GM21825 (cell line): ENCODE measurements around the gene STX3.

Source experiments
- ATAC-seq: cut with Tn5 transposase; IDR thresholded peaks from one replicate; pipeline ENCODE4 v1.9.1; 2021; ENCODE audit warnings: mild to moderate bottlenecking, moderate library complexity; ENCODE audit not compliant: unreplicated experiment

STX3 gene

DNA sequence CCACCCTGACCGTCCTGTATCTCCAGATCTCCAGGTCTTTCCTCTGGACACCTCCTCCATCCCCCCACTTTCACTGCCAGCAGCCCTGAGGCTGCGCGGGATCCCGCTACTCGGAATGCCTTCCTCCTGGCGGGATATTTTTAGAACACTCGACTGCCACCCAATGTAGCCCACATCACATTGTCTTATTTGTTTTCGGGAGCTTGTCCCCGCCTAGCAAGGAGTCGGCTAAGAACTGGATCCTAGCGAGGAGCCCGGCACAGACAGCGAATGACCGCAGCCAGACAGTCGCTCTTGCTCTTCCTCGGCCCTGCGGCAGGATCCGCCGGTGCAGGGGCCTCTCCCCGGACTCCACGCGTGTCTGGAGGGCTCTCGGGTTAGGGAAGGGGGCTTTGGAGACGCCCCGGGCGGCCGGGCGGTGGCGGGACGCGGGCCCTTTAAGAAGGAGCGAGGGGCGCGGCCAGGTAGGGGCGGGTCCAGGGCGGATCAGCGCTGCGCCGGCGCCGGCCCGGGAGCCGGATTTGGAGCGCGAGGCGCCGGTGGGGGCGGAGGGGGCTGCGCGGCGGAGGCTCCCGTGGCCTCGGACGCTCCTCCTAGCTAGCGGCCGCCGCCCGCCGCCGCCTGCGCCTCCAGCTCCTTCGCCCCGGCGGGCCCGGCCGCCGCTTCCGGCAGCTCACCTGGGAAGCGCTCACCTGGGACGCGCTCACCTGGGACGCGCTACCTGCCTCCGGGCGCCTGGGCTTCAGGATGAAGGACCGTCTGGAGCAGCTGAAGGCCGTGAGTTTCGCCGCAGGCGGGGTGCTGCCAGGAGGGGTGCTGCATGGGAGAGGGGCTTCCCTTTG lies at the start of gene STX3:
Gene STX3 (plus strand): TSS at position 518 of the 842 bp plus-strand sequence. CDS start 230 bp downstream, at position 748.
- ATAC-seq = peak; percentile 75

DNA sequence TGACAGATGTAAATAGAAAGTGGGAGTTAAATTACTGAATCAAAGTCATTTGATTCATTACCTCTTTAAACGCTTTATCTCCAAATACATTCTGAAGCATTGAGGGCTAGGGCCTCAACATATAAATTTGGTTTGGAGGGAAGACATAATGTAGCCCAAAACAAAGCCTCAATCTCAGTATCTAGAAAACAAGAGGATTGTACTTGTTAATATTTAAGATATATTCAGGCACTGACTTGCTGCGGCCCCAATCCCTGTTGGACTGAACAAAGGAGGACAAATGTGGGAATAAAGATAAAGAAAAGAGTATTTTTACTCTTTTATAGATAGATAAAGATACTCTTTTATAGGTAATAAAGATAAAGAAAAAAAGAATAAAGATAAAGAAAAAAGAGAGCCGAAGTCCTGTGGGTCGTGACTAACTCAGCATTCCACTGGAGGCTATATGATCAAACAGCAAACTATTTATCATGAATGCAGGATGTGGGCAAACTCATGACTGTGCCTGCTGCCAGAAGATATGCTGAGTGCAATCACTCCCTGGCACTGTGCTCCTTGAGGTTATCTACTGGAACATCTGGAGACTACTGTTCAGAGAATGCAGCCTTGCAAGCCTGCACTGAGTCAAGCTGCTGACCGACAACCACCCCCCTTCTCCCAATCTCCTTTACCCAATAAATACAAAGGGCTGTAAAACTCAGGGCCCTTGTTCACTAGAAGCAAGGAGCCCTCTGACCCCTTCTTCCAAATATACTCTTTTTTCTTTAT lies 48.5 kb upstream of the STX3 start:
- no peak for ATAC-seq

DNA sequence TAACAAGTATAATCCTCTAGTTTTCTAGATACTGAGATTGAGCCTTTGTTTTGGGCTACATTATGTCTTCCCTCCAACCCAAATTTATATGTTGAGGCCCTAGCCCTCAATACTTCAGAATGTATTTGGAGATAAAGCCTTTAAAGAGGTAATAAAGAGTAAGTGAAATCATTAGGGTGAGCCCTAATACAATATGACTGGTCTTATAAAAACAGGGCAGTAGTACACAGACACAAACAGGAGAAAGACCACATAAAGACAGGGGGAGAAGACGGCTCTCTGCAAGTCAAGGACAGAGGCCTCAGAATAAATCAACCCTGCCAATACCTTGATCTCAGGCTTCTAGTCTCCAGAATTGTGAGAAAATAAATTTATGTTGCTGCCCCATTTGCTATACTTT lies 47.8 kb upstream of the STX3 start:
- no peak for ATAC-seq

DNA sequence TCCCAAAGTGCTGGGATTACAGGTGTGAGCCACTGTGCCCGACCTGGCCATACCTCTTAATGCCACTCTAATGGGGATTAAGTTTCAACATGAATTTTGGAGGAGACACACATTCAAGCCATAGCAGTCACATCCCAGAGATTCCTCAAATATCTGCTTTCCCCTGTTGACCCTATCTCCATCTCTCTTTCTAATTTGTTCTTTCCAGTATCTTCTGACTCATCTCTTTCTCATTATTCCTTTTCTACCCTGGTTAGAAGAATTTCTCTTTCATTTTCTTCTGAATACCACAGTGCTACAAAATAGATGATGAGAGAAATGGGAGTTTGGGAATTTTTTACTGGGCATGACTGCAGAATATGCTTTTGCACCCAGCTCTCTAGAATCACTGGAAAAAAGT lies 46.6 kb upstream of the STX3 start:
- ATAC-seq = no peak

DNA sequence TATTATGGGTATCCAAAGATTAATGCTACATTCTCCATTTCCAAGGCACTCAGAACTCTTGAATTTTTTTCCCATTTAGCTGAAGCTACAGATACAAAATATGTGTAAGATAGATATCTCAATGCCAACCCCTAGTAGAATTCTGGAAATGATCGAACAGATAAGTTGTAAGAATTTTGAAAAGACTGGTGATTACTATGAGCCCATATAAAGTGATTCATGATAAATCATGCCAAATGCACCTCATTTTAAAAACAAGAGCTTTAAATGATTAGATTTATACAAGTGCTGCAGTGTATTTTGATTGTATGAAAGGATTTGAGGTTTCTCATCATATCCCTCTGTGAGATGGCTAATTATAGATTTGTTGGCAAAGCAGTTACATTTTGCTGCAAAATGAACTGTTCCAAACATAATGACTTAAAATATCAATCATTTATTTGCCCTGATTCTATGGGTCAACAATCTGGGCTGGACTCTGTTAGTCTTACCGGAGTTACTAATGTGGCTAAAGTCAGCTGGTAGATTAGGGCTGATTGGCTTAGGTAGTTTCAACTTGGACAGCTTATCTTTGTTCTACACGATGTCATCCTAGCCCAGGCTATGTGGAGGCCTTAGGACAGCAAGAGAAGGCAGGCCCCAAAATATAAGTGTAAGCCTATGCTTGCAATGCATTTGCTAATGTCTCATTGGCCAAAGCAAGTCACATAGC lies 44.9 kb upstream of the STX3 start:
- no peak for ATAC-seq

DNA sequence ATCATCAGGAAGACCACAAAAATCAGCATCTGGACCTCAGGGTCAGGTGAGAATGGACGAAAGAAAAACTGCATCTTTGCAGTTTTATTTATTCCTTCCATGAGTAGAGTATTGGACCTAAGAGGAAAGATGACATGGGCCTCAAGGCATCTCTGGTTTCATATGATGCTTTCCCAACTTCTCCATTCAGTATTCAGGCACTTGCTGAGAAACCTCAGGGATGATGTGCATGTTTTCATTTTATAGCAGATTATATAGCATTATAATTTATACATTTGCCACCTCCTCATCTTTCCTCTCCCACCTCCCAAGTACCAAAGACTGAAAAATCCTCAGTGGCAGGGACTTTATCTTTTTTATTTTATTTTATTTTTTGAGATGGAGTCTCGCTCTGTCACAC lies 41.4 kb upstream of the STX3 start, which contains the start of gene OR10V1:
Gene OR10V1 (minus strand): TSS at position 101 of the 400 bp plus-strand sequence. CDS start 0 bp downstream, at position 101.
- ATAC-seq = no peak

DNA sequence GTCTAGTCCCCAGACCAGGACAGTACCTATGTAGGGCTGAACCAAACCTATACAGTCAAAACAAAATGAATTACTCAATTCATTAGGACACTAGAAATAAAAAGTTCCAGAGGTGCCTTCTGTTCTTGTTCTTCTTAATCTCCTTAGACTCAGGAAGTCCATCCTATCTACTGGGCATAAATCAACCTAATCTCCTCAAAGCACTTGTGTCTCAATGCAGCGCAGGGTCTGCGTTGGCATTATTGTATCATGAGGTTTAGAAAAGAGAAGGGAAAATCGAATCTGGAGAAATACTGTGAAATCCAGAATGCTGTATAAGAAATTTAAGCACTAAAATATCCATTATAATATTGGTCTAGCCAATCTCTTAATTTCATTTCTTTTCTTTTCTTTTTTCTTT lies 39.1 kb upstream of the STX3 start:
- ATAC-seq = no peak

DNA sequence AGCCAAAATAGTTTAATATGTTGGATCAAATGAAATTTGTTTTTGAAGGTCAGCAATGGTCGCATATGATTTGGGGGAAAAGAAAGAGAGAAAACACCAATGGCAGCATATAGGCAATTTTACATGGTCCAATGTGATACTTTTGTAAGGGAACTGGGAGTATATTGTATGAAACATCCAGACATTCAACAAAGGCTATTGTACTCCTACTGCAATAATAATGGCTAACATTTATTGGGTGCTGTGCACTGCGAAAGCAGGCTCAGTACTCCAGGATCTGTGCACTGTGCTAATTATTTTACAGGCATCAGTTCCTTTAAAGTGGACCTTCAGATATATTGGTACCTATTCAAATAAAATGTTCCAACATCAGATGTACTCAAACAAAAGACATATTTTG lies 35.6 kb upstream of the STX3 start:
- no peak for ATAC-seq

DNA sequence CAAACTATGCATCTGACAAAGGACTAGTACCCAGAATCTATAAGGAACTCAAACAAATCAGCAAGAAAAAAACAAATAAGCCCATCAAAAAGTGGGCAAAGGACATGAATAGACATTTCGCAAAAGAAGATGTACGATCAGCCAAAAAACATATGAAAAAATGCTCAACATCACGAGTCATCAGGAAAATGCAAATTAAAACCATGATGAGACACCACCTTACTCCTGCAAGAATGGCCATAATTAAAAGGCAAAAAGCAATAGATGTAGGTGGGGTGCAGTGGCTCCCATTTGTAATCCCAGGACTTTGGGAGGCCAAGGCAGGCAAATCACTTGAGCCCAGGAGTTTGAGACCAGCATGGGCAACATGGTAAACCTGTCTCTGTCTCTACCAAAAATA lies 31.1 kb upstream of the STX3 start:
- no peak for ATAC-seq

DNA sequence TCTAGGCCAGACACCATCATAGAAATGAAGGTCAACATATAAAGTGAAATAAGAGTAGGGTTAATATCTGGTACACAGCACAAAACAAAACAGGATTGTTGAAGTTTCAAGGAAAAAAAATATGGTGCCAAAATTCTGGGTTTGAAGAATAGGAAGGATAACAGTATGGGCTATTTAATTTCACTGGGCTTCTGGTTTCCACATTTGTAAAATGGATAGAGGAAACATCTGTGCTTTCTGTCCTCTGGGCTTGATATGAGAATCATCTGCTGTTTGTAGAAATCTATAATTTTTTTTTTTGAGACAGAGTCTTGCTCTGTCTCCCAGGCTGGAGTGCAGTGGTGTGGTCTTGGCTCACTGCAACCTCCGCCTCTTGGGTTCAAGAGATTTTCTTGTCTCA lies 27.8 kb upstream of the STX3 start:
- ATAC-seq = no peak

DNA sequence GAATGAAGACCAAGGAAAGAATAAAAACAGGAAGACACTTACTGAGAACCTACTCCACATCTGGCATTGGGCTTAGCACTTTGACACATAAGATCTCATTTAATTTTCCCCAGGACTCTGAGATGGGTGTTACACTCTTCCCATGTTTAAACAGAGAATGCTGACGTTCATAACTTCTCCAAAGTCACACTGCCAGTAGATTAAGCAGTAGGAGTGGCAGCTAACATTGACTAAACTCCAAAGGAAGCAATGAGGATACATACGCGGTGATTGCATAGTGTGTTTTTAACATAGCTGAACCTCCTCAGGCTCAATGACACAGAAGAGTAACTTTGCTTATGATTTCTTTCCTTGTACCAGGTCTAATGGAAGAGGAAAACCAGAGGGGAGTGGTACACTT lies 27.0 kb upstream of the STX3 start:
- no peak for ATAC-seq

DNA sequence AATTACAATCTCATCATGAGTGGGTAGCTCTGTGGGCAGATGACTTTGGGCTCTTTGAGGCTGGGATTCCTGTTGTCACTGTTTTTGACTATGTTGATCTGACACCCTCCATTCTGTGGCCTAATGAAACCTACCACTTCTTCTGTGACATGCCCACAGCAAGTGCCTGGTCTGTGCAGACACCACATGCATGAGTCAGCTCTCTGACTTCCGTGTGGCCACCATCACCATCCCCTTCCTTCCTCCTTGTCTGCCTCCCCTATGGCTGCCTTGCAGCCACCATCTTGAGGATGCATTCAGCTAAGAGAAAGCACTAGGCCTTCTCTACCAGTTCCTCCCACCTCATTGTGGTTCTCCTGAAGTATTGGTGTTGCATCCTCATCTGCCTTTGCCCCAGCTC lies 26.3 kb upstream of the STX3 start:
- ATAC-seq = no peak

DNA sequence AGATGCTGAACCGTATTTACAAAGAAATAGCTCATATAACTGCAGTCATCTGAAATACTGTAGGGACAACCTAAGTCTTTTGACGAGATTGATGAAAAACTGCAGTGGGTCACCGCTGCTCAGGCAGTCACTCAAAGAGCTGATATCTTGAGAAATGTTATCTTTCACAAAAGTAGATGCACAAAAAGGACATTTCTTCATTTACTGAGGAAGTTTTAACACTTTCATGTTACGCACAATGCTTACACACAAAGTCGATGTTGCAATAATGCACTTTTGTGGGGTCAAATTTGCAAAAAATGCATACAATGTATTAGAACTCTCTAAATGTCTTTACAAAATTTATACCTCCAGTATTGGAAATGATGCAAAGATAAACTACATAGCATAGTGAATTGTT lies 25.3 kb upstream of the STX3 start:
- ATAC-seq = no peak

DNA sequence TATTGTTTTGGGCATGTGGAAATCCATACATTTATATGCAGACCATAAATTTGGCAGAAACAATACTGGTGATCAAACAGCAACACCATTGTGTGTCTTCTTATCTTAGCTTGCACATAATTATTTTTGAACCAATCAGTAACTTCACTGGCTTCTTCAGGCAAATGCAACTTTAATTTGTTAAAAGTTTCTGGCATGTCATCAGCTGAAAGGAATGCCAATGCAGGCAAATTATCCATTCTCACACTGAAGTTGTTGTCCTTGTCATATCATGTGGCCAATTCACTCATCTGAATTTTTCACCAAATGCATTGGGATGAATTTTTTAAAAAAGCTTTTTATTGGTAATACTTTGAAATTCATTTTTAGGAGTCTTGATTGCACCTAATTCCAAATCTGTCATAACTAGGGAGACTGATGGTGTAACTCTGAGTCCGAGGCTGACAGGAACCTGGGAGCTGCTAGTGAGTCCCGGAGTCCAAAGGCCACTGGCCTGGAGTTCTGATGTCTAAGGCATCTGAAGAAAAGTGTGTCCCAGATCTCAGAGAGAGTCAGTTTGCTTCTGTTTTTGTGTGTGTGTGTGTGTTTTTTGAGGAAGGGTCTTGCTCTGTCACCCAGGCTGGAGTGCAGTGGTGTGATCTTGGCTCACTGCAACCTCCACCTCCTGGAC lies 24.1 kb upstream of the STX3 start:
- no peak for ATAC-seq

DNA sequence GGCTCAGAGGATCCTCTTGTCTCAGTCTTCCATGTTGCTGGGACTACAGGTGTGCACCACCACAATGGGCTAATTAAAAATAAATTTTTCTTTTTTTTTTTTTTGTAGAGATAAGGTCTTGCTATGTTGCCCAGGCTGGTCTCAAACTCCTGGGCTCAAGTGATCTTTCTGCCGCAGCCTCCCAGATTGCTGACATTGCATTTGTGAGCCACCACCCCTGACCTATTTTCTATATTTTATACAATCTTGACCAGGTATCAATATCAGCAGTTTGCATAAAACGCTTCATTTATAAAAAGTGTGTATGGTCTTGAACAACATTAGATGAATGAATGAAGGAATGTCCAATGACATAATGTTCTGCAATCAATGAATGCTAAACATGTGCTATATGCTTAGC lies 9.1 kb upstream of the STX3 start:
- no peak for ATAC-seq

DNA sequence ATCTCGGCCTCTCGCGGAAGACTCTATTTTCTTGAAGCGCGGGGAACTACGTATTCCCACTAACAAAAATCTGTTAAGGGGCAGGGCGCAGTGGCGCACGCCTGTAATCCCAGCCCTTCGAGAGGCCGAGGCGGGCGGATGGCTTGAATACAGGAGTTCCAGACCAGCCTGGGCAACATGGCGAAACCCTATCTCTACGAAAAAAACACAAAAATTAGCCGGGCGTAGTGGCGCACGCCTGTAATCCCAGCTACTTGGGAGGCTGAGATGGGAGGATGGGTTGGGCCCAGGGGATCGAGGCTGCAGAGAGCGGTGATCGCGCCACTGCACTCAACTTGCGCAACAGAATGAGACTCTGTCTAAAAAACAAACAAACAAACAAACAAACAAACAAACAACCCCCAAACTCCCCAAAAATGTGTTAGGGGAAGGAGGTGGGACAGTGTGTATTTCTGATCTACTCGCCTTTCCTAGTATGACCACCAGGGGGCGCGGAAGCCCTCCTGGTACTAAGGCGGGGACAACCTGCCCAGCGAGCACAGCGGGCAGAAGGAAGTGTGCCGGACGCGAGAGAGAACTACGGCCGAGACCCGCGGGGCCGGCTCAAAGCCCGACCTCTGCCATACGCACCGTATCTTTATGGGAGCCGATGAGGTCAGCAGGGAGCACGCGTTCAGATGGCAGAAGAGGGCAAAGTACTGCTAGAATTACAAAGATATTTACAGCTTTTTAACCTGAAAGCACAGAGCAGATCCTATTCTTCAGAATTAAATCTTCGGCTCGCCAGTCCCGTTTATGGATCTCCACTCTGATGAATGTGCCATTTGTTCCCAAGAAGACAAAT lies 1.3 kb upstream of the STX3 start:
- peak; percentile 72 for ATAC-seq

DNA sequence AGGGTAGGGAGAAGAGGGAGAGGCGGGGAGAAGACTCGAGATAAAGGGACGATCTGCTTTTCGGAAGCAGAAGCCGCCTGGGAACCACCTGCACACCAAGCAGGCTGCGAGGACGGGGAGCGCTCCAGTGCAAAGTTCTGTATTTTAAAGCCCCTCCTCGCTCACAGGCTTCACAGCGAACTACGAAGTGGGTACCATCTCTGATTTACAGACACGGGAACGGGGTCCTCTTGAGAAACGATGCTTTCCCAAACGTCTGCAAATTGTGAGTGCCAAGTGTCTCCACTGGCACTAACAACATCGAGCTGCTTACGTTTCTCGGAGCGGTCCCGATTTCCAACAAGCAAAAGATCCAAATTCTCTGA lies 700 bp upstream of the STX3 start:
- ATAC-seq = no peak

DNA sequence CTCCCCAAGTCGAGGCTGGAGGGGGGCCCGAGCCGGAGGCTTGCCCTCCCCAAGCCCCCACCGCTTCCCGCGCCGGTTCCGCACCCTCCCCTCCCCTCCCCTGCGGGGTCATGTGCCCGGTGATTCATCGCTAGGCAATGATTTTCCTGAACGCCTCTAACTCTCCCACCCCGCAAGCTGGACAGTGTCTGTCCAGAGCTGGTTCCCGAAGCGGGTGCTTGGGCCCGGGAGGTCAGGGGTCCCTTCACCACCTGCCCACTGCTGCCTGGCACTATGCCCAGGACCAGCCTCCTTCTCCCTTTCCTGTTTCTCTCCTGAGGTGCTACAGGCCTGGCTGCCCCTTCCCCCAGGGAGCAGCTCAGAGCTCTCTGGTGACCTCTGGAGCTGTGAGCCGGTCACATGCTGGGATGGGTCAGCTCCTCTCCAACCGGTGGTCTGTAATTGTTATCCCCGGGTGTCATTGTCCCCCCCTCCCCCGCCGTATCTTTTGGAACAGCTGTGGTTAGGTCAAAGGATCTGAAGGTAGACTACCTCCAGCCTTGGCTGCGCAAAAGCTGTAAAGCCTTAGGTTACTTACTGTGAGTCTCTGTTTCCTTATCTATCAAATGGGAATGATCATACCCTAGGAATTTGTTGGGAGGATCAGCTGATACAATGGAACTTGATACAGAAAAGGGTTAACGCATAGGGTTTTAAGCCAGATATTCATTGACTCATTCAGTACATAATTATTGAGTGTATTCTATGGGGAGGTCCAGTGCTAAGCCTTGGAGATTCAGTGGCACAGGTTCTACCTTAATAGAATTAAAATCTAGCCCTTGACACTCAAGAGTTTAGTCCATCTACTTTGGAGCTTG lies 753 bp downstream of the STX3 start:
- ATAC-seq = peak; percentile 17

DNA sequence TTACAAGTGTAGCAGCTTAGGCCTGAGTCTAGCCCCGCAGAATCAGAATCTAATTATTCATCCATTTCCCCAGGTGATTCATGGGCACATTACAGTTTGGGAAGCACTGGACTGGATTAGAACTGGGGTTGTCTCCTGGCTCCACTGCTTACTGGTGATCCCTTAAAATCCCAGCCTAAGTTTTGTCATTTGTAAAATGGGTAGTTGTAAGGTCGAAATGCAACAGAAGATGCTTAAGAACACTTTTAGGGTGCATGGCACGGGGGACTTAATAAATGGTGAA lies 1.3 kb downstream of the STX3 start:
- ATAC-seq = no peak
